Measurements from ENCODE around the gene ADAM8. TPM values are rescaled to one million over a fixed set of nuclear protein-coding genes. Genes with fewer than 3 reads are reported as not detected.
"Not testable (repeated sequence)": the region's sequence is repeated elsewhere in the genome, so short reads cannot be mapped to it uniquely, and the experiment has no call there.

ADAM8 gene
- total RNA-seq, 2 experiments from 2014 or later: 10.0 to 16.3 TPM

- Histone ChIP-seq H3K4me3 (ENCODE audit: low read depth, low read length, poor library complexity, severe bottlenecking) (no peak overlapping the region), H3K79me2 (ENCODE audit: insufficient read depth, low read depth, low read length) (no peaks in the 10 kb centered on the region), H3K4me2 (ENCODE audit: low read length) (peak overlapping the region; percentile 55), H3K27ac (ENCODE audit: low read depth, low read length, poor library complexity, severe bottlenecking) (no peak overlapping the region), H3K4me1 (ENCODE audit: insufficient read depth, low read length, poor library complexity, severe bottlenecking) (peaks cover 9% of the 10 kb centered on the region), H3K9me3 (ENCODE audit: low read length) (no peaks in the 10 kb centered on the region), H4K20me1 (ENCODE audit: insufficient read depth, low read length) (no peaks in the 10 kb centered on the region), H3K9me2 (ENCODE audit: insufficient read depth, low read length) (no peaks in the 10 kb centered on the region), H3K36me3 (ENCODE audit: insufficient read depth, low read length) (no peaks in the 10 kb centered on the region), H2AFZ (ENCODE audit: low read length) (no peak overlapping the region)
- ChIA-PET POLR2A (interaction anchor here (0.6 to 0.9 kb wide), 6 partner anchors 15 to 872 kb away, joined by 3 to 9 read pairs (median 4); no protein-coding TSS in a partner anchor), CTCF (ENCODE audit: unreplicated experiment) (interaction anchor here (0.6 to 1.1 kb wide), 4 partner anchors 8 to 115 kb away, joined by 3 to 4 read pairs (median 4); no protein-coding TSS in a partner anchor)
- BruUV-seq (replicated peaks): no TSS peak
- intact Hi-C loops (cut with micrococcal nuclease; ENCODE audit: unreplicated experiment): loop anchor here (2.0 kb wide), 1 partner anchor 15 kb away; the partner anchor contains the start of genes TUBGCP2 and ZNF511
- DNase-seq (ENCODE audit: low spot score): peak; percentile 84
- TF ChIP-seq CTCF (conservative IDR thresholded peaks at IDR 0.05; ENCODE audit: low read length) (no peak), EZH2phosphoT487 (IDR thresholded peaks at IDR 0.05; ENCODE audit: borderline replicate concordance, low read depth, low read length) (no peak)
Observed at GRCh38 chr10:133324198-133324792, 47.6 kb upstream of the ADAM8 start.

GRCh38 chr10:133322064-133322709 lies 45.5 kb upstream of the ADAM8 start:
- H3K4me3 ChIP-seq (ENCODE audit: low read depth, low read length, poor library complexity, severe bottlenecking); H3K79me2 ChIP-seq (ENCODE audit: insufficient read depth, low read depth, low read length); H3K9me2 ChIP-seq (ENCODE audit: insufficient read depth, low read length); H3K27ac ChIP-seq (ENCODE audit: low read depth, low read length, poor library complexity, severe bottlenecking); H3K36me3 ChIP-seq (ENCODE audit: insufficient read depth, low read length); H3K4me1 ChIP-seq (ENCODE audit: insufficient read depth, low read length, poor library complexity, severe bottlenecking); CTCF ChIA-PET (ENCODE audit: unreplicated experiment); DNase-seq (ENCODE audit: low spot score); H4K20me1 ChIP-seq (ENCODE audit: insufficient read depth, low read length); BruUV-seq (replicated peaks); H3K4me2 ChIP-seq (ENCODE audit: low read length); H3K9me3 ChIP-seq (ENCODE audit: low read length); H2AFZ ChIP-seq (ENCODE audit: low read length); intact Hi-C loops (cut with micrococcal nuclease; ENCODE audit: unreplicated experiment); POLR2A ChIA-PET: not testable (repeated sequence)

- H3K79me2 ChIP-seq (ENCODE audit: insufficient read depth, low read depth, low read length); H3K9me3 ChIP-seq (ENCODE audit: low read length); intact Hi-C loops (cut with micrococcal nuclease; ENCODE audit: unreplicated experiment); H3K36me3 ChIP-seq (ENCODE audit: insufficient read depth, low read length); H3K27ac ChIP-seq (ENCODE audit: low read depth, low read length, poor library complexity, severe bottlenecking); H3K4me1 ChIP-seq (ENCODE audit: insufficient read depth, low read length, poor library complexity, severe bottlenecking); H3K4me3 ChIP-seq (ENCODE audit: low read depth, low read length, poor library complexity, severe bottlenecking); BruUV-seq (replicated peaks); H4K20me1 ChIP-seq (ENCODE audit: insufficient read depth, low read length); H3K9me2 ChIP-seq (ENCODE audit: insufficient read depth, low read length); H3K4me2 ChIP-seq (ENCODE audit: low read length); CTCF ChIA-PET (ENCODE audit: unreplicated experiment); POLR2A ChIA-PET; H2AFZ ChIP-seq (ENCODE audit: low read length): not testable (repeated sequence)
- peak; percentile 27 for DNase-seq (ENCODE audit: low spot score)
Observed at GRCh38 chr10:133320852-133321422, 44.3 kb upstream of the ADAM8 start.

Measured in OCI-LY7 (cell line).